KOPT-K1 (cell line): ENCODE data around the gene ENSA.
"Not testable (repeated sequence)": the region's sequence is repeated elsewhere in the genome, so short reads cannot be mapped to it uniquely, and the experiment has no call there.

ENCODE experiments used
- H3K27ac ChIP-seq: fragments of 200-600 bp; sonication (generic); 2 replicates; pipeline ENCODE4 v1.5.1; 2016; ENCODE audit warnings: antibody characterized with exemption, mild to moderate bottlenecking, low read depth, low read length; ENCODE audit not compliant: poor library complexity, severe bottlenecking
- H3K36me3 ChIP-seq: fragments of 200-600 bp; sonication (generic); 2 replicates; pipeline ENCODE4 v1.5.1; 2017; ENCODE audit warnings: antibody characterized with exemption, mild to moderate bottlenecking, low read length, moderate library complexity; ENCODE audit not compliant: insufficient read depth
- H3K9me3 ChIP-seq: fragments of 200-600 bp; sonication (generic); 2 replicates; pipeline ENCODE4 v1.5.1; 2017; ENCODE audit warnings: antibody characterized with exemption, low read length, mild to moderate bottlenecking; ENCODE audit not compliant: insufficient read depth, poor library complexity, severe bottlenecking

The ENSA gene

DNA sequence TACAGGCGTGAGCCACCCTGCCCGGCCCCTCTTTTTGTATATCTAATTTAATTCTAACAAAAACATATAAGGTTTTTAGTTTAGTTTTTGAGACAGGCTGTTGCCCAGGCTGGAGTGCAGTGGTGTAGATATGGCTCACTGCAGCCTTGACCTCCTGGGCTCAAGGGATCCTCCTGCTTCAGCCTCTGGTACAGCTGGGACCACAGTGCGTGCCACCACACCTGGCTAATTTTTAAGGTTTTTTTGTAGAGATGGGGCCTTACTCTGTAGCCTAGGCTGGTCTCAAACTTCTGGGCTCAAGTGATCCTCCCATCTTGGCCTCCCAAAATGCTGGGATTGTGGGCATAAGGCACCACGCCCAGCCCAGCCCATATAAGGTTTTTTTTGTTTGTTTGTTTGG, 18.8 kb downstream of the ENSA start:
- Histone ChIP-seq H3K36me3 (peaks cover 33% of the 10 kb centered on the region), H3K9me3 (no peaks in the 10 kb centered on the region), H3K27ac (no peak overlapping the region)

DNA sequence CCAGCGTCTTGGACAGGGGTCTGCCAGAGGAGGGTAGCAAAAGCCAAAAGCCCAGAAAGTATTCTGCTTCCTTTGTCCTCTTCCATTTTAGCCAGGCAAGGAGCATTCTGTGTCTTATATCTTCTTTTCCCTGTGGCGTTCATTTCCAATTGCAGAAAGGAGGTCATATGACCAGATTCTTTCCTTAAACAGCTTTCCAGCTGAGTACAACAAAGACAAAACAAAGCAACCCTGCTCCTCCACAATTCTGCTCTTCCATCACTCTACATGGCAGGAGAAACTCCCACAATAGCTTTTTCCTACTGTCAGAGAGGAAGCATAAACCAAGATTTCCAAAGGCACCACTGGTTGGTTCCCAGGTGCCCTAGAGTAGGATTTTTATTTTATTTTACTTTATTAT, 19.7 kb downstream of the ENSA start:
- H3K27ac ChIP-seq: no peak overlapping the region

DNA sequence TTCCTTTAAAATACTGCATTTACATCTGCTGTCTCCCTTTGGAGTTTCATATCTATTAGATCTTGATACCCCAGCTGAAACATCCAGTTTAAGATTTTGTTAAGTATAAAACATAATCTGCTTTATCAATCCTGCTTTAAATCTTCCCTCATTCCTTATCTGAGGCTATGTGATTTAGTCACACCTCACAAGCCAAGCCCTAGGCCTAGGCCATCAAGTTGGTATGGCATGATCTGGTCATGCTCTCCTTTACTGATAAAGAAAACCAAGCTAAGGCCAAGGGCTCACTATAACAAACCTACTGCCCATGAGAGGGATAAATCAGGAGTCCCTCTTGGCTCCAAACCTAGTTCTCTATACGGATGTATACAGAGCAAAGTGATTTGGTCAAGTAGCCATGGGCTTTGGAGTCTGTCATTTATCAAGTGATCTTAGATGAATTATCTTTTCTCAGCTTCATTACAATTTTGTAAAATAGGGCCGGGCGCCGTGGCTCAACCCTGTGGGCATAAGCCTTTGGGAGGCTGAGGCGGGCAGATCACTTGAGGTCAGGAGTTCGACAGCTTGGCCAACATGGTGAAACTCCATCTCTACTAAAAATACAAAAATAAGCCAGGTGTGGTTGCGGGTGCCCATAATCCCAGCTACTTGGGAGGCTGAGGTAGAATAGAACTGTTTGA, 22.8 kb downstream of the ENSA start:
- Histone ChIP-seq H3K27ac (no peak overlapping the region), H3K36me3 (peaks cover 1% of the 10 kb centered on the region), H3K9me3 (no peaks in the 10 kb centered on the region)

More for the DNA sequence above, 19.7 kb downstream of the ENSA start:
- Histone ChIP-seq H3K9me3 (no peaks in the 10 kb centered on the region), H3K36me3 (peaks cover 27% of the 10 kb centered on the region)

DNA sequence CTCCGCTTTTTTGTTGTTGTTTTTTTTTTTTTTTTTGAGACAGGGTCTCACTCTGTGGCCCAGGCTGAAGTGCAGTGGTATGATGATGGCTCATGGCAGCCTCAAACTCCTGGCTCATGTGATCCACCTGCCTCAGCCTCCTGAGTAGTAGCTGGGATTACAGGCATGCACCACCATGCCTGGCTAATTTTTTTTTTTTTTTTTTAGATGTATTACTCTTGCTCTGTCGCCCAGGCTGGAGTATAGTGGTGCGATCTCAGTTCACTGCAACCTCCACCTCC, 24.0 kb downstream of the ENSA start:
- H3K9me3 ChIP-seq, H3K27ac ChIP-seq, H3K36me3 ChIP-seq: not testable (repeated sequence)

DNA sequence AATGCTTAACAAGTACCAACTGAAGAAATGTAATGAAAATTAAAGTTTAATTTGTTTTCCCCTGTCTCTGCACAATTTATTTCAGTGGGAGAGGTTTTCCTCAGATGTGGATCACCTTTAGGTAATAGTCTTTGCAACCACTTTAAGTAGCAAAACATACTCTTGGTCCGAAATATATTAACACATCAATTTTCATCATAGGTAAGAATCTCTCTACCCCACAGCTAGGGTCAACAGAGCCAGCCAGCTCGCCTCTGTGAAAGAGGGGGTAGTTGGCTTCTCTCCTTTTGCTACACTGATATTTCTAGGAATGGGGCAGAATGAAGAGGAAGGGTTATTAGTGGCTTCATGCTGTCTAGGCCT, 25.2 kb downstream of the ENSA start:
- no peak overlapping the region for H3K27ac ChIP-seq

DNA sequence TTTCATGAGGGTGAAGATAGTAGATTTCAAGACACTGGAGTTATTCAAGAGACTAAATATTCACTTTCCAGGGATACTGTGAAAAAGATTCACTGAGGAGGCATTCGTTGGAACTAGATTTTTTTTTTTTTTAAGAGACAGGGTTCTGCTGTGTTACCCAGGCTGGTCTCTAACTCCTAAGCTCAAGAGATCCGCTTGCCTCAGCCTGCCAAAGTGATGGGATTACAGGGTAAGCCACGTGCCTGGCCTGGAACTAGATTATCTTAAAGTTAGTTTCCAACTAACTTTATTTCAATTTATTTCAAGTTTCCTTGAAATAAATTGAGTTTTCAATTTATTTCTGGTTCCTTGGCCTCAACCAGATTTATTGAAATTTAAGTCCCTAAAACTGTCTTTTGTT, 25.7 kb downstream of the ENSA start:
- H3K36me3 ChIP-seq: no peaks in the 10 kb centered on the region
- H3K9me3 ChIP-seq: no peaks in the 10 kb centered on the region
- no peak overlapping the region for H3K27ac ChIP-seq

More for the DNA sequence above, 25.2 kb downstream of the ENSA start:
- H3K9me3 ChIP-seq: no peaks in the 10 kb centered on the region
- H3K36me3 ChIP-seq: no peaks in the 10 kb centered on the region; the same call in 1 of the 2 replicates

DNA sequence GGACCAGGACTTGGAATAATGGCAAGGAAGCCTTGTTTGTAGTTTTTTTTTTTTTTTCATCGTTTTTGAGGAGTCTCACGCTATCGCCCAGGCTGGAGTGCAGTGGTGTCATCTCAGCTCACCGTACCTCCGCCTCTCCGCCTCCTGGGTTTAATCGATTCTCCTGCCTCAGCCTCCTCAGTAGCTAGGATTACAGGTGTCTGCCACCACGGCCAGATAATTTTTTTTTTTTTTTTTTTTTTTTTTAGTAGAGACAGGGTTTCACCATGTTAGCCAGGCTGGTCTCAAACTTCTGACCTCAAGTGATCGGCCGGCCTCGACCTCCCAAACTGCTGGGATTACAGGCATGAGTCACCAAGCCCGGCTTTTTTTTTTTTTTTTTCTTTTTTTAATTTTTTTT, 27.0 kb downstream of the ENSA start:
- H3K9me3 ChIP-seq, H3K36me3 ChIP-seq: not testable (repeated sequence)

DNA sequence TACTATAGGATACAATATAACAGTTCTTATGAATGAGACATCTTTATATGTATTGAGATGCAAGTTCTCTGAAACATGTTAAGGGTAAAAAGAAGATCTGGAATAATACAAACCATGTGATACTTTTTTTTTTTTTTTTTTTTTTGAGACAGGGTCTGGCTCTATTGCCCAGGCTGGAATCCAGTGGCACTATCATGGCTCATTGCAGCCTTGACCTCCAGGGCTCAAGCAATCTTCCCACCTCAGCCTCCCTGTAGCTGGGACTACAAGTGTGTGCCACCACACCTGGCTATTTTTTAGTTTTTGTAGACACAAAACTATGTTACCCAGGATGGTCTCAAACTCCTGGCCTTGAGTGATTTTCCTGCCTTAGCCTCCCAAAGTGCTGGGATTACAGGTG, 27.9 kb downstream of the ENSA start:
- no peaks in the 10 kb centered on the region for H3K36me3 ChIP-seq
- no peaks in the 10 kb centered on the region for H3K9me3 ChIP-seq
- no peak overlapping the region for H3K27ac ChIP-seq

More for the DNA sequence above, 27.0 kb downstream of the ENSA start:
- not testable (repeated sequence) for H3K27ac ChIP-seq

DNA sequence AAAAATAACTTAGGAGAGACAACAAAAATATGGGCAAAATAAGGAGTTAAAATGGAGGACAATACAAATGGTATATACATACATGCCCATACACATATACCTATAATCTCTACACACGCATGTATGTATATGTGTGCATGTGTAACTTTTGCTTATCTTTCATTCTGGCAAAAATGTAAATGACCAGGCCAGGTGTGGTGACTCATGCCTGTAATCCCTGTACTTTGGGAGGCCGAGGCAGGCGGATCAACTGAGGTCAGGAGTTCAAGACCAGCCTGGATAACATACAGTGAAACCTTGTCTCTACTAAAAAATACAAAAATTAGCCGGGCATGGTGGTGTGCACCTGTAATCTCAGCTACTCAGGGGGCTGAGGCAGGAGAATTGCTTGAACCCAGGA, 31.1 kb downstream of the ENSA start:
- H3K9me3 ChIP-seq, H3K36me3 ChIP-seq, H3K27ac ChIP-seq: not testable (repeated sequence)

DNA sequence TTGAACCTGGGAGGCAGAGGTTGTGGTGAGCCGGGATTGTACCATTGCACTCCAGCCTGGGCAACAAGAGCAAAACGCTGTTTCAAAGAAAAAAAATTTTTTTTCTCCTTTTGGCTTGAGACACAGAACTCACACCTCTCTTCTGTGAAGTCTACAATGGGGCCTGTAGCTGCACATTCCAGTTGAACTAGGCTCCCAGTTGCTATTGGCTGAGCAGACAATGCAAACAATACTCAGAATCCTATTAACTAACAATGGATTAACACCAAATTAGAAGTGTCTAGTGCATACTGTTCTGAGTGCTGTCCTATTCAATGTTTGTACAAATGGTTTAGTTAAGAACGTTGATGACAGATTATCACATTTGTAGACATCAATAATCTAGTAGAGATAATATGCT, 32.4 kb downstream of the ENSA start:
- H3K27ac ChIP-seq: no peak overlapping the region

DNA sequence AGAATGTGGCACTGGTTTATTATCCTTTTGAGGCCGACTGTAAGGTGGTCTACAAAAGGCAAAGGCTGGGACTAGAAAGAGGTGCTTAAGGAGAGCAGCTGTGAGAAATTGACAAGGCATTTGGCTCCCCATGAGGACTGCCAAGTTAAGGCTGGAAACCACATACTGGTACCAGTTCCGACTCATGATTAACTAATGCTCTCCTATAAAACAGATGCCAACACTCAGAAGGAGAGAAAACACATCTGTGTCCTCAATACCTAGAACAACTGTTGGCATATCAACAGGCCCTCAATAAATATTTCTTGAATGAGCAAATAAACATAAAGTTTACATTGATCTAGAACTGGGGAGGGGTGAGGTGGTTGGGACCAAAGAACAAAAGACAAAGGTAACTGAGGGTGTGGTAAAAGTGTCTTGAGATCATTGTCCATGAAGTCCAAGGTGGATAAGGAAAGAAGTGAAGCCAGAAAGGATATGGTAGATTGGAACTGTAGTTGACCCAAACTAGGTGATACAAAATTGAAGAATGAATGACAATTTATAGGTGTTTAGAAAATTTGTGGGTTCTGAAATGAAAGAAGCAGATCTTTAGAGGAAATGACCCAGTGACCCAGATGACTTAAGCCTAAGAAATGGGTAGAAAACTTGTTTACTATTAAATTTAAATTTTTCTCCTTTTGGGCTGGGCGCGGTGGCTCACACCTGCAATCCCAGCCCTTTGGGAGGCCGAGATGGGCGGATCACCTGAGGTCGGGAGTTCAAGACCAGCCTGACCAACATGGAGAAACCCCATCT, 33.1 kb downstream of the ENSA start:
- Histone ChIP-seq H3K9me3 (no peaks in the 10 kb centered on the region), H3K27ac (no peak overlapping the region), H3K36me3 (no peaks in the 10 kb centered on the region)

More for the DNA sequence above, 32.4 kb downstream of the ENSA start:
- Histone ChIP-seq H3K9me3 (no peaks in the 10 kb centered on the region), H3K36me3 (no peaks in the 10 kb centered on the region)

DNA sequence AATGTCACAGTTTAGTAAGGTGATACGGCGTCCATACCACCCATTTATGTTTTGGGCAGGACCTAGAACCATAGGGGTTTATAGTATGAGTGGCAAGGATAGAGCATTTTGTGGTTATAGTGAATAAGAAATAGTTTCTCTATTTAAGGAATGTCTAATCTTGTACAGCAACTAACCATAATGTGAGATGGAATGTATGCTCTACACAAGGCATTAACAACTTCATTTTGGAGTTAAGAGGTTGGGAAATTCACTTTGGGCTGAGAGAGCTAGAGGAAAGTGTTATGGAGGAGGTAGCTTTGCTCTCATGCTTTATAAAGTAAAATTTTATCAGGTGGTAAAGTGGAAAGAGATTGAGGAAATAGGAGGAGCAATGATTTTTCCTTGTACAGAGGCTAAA, 47.0 kb downstream of the ENSA start:
- no peaks in the 10 kb centered on the region for H3K9me3 ChIP-seq
- no peak overlapping the region for H3K27ac ChIP-seq
- H3K36me3 ChIP-seq: peaks cover 15% of the 10 kb centered on the region

DNA sequence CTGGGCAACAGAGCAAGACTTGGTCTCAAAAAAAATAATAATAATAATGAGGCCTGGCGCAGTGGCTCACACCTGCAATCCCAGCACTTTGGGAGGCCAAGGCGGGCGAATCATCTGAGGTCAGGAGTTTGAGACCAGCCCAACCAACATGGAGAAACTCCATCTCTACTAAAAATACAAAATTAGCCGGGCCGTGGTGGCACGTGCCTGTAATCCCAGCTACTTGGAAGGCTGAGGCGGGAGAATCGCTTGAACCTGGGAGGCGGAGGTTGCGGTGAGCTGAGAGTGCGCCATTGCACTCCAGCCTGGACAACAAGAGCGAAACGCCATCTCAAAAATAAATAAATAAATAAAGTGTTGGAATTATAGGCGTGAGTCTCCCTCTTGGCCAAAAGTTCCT, 47.5 kb downstream of the ENSA start:
- not testable (repeated sequence) for H3K27ac ChIP-seq, H3K9me3 ChIP-seq
- H3K36me3 ChIP-seq: peaks cover 19% of the 10 kb centered on the region

DNA sequence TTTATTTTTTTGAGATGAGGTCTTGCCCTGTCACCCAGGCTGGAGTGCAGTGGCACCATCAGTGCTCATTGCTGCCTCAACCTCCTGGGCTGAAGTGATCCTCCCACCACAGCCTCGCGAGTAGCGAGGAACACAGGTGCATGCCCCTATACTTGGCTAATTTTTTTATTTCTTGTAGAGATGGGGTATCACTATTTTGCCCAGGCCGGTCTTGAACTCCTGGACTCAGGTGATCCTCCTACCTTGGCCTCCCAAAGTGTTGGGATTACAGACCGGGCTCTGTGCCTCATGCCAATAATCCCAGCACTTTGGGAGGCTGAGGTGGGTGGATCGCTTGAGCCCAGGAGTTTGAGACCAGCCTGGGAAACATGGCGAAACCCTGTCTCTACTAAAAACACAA, 48.0 kb downstream of the ENSA start:
- H3K27ac ChIP-seq, H3K9me3 ChIP-seq: not testable (repeated sequence)
- H3K36me3 ChIP-seq: peaks cover 24% of the 10 kb centered on the region

DNA sequence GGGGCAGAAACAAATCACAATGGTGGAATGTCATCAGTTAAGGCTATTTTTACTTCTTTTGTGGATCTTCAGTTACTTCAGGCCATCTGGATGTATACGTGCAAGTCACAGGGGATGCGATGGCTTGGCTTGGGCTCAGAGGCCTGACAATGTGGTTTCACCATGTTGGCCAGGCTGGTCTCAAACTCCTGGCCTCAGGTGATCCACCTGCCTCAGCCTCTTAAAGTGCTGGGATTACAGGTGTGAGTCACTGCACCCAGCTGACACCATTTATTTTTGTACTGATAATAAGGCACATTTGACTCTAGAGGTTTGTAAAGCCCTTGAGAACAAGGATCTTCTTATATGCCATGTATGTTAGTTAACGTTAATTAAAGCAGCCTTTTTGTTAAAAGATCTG, 48.4 kb downstream of the ENSA start:
- not testable (repeated sequence) for H3K27ac ChIP-seq, H3K9me3 ChIP-seq
- peaks cover 29% of the 10 kb centered on the region for H3K36me3 ChIP-seq
